GM21737 (cell line): ENCODE data around the gene OTOP2.

Experiments
- ATAC-seq: cut with Tn5 transposase; IDR thresholded peaks from one replicate; pipeline ENCODE4 v1.9.1; 2021; ENCODE audit warnings: mild to moderate bottlenecking, moderate library complexity; ENCODE audit not compliant: unreplicated experiment

OTOP2 gene

DNA sequence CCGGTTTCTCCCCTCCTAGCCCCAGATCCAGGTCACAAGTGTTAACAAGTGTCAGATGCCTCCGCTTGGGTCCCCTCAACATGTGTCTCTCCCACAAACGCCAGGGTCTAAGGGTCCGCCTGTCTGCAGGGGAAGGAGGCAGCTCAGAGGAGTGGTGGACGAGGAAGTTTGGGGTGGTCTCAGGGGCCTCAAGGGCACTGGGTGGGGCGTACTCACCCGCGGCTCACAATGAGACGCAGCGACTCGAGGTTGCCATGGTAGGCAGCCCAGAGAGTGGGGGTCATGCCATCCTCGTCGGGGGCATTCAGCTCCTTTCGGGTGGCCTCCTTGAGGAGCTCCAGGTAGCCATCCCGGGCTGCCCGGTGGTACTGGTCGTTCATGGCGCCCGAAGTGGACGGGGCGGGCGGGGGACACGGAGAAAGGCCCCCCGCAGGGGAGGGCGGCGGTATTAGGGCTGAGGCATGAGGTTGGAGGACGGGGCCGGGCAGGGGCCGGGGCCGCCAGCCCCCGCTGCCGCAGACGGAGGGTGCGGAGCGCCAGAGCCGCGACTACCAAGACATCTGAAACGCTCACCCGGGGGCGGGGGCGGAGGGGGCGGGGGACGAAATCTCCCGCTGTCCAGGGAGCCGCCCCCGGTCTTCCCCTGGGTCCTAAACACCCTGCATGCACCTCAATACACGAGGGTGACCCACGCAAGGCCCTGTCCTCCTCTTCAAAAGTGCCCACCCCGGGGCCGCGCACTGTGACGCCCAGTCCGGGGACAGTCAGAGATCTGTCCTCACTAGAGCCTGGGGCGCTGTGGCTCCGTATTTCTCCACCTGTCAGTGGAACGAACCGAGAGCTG, 1.2 kb upstream of the OTOP2 start, which contains the start of gene USH1G:
Gene USH1G (minus strand): TSS at position 562 of the 844 bp plus-strand sequence. CDS start 182 bp downstream, at position 380.
- no peak for ATAC-seq

DNA sequence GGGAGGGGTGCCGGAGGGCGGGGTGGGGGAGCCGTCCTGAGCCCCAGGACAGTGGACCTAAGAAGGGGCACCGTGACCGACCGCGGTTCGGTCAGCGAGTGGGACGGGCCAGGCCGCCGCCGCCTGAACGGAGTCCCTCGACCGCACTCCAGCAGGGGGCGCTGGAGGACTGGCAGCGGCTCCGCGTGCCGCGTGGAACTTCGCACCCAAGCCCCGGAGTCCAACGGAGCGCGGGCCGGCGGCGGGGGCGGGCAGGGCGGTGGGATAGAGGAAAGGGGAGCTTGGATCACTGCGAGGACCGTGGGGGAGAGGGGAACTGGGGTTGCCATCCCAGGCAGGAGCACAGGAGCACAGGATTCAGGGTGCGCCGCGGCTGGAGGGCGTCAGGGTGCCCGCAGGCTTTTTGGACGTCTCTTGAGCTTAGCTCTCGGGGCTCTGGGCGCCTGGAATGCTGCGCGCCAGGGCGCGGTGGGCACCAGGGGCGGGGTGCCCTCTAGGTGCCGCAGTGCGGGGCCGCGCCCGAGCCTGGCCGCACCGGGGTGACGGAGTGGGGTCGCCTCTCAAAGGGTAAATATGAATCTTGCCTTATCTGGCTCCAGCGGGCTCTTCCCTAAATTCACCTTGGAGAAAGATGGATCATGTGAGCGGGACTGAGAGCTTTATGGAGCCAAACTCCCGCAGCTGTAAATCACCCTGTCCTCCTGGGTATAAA, 379 bp upstream of the OTOP2 start:
- ATAC-seq: no peak

DNA sequence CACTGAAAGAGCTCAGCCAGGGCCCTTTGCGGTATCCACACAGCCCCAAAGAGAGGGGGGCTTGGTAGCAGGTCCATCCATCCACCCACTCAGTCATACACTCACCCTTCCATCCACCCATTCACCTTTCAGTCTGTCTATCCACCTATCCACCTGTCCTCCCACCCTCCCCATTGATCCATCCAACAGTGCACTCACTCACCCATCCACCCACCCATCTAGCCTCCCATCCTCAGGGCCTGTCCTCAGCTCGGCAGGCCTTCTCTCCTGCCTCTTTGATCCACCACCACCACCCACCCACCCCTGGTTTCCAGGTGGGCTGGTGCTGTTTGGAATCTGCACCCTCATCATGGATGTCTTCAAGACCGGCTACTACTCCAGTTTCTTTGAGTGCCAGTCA, 1.2 kb downstream of the OTOP2 start:
- ATAC-seq: no peak

DNA sequence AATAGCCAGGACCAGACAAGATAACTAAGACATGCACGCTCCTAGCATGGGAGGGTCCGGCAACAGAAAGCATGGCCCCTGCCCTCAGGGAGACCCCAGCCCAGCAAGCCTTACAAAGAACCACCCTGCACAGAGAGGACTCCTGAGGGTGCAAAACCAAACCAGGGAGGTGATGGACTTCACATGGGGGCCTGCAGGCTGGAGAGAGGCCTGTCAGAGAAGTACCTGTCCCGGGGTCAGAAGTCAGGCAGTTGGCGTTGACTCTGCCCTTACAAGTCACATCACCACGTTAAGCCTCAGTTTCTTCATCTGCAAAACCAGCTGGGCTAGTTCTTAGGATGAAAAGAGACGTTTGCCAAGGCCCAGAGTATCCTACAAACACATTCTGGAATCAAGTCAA, 4.7 kb downstream of the OTOP2 start:
- ATAC-seq: no peak

DNA sequence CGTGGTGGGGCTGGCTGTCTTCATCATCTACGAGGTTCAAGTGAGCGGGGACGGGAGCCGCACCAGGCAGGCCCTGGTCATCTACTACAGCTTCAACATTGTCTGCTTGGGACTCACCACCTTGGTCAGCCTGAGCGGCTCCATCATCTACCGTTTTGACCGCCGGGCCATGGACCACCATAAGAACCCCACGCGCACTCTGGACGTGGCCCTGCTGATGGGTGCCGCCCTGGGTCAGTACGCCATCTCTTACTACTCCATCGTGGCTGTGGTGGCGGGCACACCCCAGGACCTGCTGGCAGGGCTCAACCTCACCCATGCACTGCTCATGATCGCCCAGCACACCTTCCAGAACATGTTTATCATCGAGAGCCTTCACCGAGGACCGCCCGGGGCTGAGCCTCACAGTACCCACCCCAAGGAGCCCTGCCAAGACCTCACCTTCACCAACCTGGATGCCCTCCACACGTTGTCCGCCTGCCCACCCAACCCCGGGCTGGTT, 6.5 kb downstream of the OTOP2 start:
- ATAC-seq: no peak

DNA sequence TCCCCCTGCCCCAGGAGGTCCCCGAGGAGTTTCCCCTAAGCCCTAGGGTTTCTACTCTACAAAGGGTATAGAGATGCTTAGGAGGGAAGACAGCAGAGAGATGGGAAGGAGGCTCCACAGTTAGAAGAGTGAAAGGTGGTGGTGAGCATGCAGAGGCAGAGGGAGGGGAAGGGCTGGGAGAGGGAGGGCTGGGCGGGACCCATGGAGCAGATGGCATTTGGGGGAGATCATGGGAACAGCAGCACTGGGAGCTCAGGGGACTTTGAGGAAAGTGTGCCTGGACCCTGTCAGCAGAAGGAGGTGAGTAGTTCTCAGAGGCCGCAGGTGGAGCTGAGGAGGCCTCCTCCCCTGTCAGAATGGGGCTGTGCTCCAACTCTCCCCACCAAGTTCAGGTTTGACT, 11.0 kb downstream of the OTOP2 start:
- no peak for ATAC-seq

DNA sequence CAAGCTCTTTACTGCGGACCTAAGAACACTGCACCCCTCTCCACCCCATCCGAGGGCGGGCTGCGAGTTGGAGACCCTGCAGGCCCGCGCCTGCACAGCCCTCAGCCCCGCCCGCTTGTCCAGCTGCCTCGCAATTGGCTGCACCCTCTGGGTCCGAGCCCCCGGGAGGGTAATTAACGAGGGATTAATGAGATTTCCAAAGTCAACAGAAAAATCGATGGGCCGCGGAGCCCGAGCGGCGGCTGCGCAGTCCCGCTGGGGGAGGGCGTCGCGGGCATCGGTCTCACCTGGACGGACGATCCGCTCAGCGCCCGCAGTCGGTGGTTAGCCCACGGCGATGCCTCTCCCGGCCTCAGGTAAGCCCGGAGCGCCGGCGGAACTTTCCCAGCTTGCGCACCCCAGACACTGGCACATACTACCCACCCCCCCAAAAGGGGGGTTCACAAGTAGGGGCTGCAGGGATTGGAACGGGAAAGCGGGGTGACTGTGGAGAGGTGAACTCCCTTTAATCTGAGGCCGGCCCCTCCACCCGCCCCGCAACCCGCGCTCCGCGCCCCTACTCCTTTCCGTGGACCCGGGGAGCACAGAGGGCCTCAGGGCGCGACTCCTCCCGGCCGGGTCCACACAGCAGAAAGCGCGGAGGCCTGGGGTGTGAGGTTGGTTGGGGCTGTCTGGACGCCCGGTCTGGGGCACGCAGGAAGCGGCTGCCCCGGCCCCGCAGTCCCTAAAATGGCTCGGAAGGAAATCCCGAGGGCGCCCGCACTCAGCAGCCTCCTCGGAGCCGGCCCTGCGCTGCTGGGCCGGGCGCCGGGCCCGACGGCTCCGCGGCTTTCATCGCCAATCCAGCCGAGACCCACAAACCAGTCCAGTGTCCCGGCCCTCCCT, 11.8 kb downstream of the OTOP2 start, which contains the start of gene OTOP3:
Gene OTOP3 (plus strand): TSS at position 314 of the 885 bp plus-strand sequence. CDS start 24 bp downstream, at position 338.
- no peak for ATAC-seq

DNA sequence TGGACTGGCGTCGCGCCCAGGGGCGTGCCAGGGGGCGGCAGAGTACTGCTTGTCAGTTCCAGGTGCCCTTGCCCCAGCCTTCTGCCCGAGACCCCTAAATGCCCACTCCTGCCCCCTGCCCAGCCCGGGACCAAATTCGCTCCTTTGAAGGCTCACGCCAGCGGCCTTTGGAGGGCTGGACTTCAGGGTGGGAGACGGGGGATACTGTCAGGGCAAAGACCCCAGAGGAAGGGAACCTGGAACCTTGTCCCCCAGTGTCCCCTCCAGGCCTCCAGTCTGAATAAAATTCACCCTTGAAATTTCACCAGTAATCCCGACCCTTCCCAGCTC, 12.4 kb downstream of the OTOP2 start:
- no peak for ATAC-seq

DNA sequence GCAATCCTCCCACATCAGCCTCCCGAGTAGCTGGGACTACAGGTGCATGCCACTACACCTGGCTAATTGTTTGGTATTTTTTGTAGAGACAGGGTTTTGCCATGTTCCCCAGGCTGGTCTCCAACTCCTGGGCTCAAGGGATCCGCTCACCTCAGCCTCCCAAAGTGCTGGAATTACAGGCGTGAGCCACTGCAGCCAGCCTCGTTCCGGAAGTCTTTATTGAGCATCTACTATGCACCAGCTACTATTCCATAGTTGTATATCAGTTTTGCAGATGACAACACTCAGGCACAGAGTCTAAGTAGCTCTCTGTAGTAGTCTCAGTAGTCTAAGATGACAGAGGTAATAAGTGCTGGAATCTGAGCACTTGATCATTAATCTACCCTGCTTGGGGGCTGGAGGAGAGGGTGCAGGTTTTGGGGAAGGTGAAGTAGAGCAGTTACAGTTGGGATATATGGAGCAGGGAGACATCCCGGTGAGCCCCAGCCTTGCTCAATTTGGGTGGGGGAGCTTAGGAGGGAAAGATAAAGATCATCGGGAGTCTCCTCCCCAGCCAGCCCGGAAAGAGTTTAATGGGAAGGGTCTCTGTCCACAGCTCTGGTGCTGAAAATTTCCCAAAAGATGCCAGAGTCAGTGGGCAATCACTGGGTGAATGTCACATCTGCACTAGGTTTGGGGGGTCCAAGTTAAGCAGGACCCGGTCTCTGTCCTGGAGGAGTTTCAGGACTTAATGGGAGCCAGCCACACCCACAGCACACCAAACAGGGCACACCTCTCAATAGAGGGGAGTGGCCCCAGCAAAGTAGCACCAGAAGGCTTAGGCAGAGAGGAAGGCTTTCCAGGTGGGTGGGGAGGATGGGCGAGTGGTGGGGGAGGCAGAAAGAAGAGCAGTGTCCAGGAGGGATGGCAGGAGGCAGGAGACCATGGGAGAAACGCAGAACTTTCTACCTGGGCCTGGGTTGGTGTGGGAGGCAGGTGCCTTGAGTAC, 13.3 kb downstream of the OTOP2 start:
- no peak for ATAC-seq

DNA sequence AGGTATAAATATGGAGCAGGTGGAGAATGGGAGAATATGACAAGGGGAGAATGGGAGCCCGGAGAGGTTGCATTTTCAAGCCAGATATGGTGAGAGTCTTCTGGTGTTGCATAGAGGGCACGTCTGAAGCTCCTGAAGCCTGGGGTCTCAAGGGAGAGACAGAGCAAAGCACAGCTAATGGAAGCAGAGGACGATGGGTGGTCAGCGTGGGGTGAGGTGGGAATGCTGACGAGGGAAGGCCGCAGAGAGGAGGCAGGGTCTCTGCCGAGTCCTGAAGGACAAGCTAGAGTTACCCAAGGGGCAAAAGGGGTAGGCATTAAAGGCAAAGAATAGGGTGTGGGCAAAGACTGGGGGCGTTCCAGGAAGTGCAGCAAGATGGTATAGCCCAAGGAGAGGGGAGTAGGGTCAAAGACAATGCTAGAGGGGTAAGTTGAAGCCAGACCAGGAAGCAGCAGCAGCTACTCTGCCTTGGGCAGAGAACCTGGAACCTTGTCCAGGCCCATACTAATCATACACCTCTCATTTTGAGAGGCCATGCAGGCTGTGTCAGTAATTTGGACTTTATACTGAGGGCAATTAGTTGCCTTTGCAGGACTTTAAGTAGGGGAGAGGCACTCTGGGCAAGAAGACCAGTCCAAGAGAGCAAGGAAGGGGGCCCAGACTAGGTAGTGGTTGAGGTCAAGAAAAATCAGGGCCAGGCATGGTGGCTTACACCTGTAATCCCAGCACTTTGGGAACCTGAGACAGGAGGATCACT, 14.3 kb downstream of the OTOP2 start:
- no peak for ATAC-seq

DNA sequence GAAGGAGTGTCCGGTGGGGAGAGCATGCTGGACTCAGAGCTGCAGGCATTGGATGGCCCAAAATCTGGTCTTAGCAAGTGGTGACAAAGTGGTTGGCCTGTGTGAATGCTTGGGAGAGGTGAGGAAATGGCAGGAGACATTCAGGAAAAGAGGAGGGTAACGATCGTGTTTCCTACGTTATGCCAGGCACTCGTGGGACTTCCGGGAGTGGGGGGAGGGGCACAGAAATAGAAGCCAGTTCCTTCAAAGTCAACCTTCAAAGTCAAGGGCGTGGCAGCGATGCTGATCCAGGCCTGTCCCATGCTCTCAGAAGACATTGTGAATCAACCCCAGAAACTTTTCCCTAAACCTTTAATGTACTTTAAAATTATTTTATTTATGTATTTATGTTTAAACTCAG, 15.5 kb downstream of the OTOP2 start:
- ATAC-seq: no peak

DNA sequence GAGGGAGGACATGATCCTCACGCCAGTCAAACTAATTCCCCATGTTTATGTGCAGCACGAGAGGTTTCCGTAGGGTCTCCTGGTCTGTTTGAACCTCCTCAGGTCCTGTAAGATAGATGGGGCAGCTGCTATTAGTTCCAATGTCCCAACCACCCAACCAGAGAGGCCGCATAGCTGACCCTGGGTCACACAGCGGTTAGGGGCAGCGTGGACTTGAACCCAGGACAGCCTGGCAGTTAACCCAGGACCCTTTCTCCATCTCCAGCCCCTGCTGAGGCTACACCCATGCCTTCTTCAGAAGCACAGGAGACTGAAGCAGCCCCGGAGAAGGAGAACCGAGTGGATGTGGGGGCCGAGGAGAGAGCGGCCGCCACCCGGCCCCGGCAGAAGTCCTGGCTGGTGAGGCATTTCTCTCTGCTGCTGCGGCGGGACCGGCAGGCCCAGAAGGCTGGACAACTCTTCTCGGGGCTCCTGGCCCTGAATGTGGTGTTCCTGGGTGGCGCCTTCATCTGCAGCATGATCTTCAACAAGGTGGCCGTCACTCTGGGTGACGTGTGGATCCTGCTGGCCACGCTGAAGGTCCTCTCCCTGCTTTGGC, 17.2 kb downstream of the OTOP2 start:
- no peak for ATAC-seq

DNA sequence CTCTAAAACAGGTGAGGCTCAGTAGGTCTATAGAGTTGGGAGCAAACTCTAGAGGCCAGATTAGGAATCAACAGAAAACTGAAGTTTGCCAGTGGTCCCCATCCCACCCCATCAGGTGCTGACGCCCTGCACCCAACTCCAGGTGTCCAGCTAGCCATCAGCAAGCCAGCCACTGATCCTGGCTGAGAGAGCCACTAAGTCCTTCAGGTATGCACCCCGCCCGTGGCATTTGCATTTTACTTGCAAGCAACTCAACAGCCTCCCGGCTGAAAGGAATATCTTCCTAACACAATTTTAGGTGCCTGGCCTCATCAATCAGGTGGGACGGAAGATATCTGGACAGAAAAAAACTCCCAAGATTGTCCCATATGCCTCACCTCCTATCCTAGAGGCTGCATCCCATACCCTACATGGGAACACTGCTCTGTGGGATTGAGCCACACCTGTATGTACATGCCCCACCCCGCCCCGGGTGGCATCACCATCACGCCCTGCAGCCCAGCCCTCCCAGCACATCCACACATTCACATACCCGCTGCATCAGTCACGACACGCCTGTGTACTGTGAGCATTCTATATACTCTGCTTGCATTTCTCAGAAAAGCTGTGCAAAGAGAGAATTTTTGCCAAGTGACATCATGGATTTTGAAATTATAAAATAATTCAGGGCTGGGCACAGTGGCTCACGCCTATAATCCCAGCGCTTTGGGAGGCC, 19.9 kb downstream of the OTOP2 start:
- ATAC-seq: no peak

DNA sequence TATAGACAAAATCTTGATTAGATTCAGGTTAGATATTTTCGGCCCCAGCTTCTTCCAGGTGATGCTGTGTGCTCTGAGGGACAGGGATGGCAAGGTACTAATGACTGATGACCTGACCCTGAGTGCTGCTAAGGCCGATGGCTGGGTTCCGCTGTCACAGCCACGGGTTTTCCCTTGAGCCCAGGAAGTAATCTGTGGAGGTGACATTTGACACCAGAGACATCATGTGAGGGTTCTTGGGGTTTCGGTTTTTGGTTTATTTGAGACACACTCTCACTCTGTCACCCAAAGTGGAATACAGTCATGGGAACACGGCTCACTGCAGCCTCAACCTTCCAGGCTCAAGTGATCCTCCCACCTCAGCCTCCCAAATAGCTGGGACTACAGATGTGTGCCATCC, 21.5 kb downstream of the OTOP2 start:
- no peak for ATAC-seq

DNA sequence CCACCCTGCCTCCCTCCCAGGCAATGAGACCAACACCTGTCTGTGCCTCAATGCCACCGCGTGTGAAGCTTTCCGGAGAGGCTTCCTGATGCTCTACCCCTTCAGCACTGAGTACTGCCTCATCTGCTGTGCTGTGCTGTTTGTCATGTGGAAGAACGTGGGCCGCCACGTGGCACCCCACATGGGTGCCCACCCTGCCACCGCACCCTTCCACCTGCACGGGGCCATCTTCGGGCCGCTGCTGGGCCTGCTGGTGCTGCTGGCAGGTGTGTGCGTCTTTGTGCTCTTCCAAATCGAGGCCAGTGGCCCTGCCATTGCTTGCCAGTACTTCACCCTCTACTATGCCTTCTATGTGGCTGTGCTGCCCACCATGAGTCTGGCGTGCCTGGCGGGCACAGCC, 22.6 kb downstream of the OTOP2 start:
- ATAC-seq: no peak

DNA sequence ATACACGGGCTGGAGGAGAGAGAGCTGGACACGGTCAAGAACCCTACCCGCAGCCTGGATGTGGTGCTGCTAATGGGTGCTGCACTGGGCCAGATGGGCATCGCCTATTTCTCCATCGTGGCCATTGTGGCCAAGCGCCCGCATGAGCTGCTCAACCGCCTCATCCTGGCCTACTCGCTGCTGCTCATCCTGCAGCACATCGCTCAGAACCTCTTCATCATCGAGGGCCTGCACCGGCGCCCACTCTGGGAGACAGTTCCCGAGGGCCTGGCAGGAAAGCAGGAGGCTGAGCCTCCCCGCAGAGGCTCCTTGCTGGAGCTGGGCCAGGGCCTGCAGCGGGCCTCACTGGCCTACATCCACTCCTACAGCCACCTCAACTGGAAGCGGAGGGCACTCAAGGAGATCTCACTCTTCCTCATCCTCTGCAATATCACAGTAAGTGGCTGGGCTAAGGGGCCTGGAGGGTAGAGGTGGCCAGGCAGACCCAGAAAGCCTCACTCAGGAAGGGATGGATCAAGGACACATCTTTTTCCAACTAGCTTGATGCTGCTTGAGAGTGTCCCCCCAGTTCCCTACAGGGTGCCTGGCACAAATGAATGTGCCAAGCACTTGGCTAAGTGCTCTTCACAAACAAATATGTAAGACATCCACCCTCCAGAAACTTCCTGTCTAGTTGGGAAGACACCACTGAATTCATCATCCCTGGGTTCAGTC, 23.1 kb downstream of the OTOP2 start:
- ATAC-seq: no peak

DNA sequence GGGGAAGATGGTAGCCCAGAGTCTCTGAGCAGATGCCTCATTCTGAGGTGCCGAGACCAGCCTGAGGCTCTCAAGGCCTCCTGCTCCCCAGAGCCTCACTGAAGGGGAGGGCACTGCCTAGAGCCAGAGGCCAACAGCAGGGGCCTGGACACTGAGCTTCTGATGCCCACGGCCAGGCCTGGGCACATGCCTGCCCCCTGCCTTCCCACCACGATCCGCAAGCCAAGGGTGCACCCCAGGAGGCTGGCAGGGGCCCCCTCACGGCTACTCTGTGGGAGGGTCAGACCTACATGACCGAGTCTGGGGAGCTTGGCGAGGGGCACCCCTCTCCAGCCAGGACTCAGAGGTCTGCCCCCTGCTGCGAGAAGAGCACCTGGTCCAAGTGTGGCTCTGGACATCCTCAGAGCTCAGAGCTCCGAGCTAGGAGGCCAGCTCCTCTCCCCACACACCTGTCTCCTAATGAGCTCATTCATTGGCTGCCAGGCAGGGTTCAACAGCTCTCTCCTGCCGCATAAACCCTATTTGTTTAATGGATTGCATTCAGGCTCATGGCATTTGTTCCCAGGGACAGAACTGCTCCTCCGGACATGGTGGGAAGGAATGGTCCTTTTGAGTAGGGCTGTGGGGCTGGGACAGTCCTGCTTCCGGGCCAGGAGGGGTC, 25.5 kb downstream of the OTOP2 start:
- no peak for ATAC-seq
